PC-9 (cell line): Measurements from ENCODE around the gene RPS25.

Source experiments
- EZH2 ChIP-seq: fragments of 200-600 bp; sonication (generic); IDR thresholded peaks from 2 replicates; pipeline ENCODE4 v1.8.0; 2017; ENCODE audit warnings: antibody characterized with exemption, low read depth
- TF ChIP-seq, protein P1 (sequence below): fragments of 200-600 bp; sonication (generic); conservative IDR thresholded peaks from 2 replicates; pipeline ENCODE4 v1.6.1; 2017; ENCODE audit warnings: mixed run types, antibody characterized with exemption, mild to moderate bottlenecking, moderate library complexity

DNA sequence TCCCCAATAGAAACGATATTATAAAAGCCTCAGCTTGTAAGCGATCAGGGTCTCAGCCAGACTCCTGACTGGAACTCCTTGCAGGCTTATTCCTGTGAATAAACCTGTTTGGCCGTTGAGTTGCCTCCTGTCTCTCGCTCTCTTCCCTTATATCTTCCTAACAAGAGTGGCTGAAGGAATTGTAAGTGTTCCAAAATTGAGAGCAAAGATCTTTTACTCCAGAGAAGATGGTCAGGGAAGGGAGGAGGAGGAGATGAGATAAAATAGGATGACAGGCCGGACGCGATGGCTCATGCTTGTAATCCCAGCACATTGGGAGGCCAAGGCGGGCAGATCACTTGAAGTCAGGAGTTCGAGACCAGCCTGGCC is 13.8 kb upstream of the RPS25 start:
- TF ChIP-seq, protein P1, sequence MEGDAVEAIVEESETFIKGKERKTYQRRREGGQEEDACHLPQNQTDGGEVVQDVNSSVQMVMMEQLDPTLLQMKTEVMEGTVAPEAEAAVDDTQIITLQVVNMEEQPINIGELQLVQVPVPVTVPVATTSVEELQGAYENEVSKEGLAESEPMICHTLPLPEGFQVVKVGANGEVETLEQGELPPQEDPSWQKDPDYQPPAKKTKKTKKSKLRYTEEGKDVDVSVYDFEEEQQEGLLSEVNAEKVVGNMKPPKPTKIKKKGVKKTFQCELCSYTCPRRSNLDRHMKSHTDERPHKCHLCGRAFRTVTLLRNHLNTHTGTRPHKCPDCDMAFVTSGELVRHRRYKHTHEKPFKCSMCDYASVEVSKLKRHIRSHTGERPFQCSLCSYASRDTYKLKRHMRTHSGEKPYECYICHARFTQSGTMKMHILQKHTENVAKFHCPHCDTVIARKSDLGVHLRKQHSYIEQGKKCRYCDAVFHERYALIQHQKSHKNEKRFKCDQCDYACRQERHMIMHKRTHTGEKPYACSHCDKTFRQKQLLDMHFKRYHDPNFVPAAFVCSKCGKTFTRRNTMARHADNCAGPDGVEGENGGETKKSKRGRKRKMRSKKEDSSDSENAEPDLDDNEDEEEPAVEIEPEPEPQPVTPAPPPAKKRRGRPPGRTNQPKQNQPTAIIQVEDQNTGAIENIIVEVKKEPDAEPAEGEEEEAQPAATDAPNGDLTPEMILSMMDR: no peak
- TF ChIP-seq EZH2: no peak
